NCI-H69 (cell line): ENCODE measurements around the gene MRPL50.

Source experiments
- DNase-seq: peaks from one replicate; lab custom pipeline; 2025; lab: John Stamatoyannopoulos, UW

MRPL50 gene

DNA sequence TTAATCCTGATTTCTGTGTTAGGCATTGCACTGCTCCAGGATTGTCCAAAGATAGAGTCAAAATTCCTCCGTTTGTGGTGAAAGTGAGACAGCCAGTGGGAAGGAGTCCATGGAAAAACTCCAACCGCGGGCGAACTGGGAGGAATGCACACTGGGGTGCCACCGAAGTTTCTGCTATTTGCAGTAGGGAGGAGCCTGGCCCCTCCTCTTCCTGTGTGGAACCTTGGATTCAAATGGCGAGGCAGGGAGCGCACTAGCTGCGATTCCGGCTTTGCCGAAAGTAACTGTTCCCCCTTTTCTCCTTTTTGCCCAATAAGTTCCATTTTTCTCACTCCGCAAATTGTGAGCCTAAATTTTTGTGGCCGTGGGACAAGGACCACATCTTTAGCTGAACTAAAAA lies 22.9 kb downstream of the MRPL50 start:
- DNase-seq: no peak

DNA sequence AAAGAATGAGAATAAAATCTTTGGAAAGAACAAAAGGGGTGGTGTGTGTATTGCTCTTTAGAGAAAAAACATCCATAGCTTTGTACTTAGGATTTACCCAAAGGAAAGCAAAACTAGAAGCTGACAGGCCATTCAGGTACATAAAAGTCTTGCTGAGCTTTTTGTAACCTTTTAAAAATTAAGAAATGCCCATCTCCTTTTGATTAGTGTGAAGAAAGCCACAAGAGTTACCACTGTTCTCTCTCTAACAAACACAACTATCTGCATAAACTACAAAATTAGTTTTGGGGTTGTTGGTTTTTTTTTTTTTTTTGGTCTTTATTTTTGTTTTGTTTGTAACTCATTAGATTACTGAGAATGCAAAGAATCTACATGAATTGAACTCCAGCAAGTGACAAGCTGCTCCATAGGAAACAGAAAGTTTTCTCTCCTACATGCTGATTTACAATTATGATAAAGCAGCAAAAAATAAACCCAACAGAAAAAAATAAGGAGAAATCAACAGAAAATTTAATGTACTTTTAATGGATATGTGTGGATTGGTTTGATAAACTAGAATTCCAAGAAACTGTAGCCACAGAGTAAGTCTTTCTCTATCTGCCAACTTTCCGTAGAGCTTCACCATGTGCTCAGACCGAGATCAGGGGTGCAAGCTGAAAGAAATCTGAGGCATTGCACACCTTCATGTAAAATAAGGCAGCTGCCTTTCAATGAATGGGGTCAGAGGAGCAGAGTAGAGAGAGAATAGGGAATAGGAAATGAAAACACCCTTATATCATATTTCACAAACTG lies 25.9 kb downstream of the MRPL50 start:
- peak; percentile 14 for DNase-seq

DNA sequence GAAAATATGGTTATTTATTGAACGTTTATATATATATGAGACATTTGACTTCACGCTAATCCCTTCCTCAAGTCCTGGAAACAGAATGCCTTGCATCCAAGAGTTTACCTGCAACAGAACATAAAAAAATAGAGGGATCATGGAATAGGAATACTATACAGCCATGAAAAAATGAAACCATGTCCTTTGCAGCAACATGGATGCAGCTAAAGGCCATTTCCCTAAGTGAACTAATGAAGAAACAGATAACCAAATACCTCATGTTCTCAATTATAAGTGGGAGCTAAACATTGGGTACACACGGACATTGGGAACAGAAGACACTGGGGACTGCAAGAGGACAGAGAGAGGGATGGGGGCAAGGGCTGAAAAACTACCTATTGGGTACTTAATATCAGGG lies 26.6 kb downstream of the MRPL50 start:
- DNase-seq: no peak

DNA sequence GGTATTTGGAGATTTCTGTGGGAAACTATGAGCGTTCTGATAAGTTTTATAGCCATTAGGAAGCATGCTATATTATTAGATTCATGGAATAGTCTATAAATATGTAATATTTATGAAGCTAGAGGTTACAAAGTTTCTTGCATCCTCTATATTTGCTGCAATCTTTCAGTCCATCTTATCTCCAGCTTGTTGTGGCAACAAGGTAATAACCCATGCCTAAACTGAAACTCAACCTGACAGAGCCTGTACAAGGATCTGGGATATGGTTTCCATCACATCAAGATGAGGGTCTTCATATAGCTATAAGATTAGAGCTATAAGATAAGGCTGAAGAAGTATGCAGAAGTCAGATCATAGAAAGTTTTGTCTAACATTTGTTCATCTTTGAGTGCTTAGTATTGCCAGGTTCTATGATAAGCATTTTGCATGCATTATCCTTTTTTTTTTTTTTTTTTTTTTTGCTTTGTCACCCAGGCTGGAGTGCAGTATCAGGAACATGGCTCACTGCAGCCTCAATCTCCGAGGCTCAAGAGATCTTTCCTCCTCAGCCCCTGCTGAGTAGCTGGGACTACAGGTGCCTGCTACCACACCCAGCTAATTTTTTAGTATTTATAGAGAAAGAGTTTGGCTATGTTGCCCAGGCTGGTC lies 28.4 kb downstream of the MRPL50 start:
- DNase-seq: no peak

DNA sequence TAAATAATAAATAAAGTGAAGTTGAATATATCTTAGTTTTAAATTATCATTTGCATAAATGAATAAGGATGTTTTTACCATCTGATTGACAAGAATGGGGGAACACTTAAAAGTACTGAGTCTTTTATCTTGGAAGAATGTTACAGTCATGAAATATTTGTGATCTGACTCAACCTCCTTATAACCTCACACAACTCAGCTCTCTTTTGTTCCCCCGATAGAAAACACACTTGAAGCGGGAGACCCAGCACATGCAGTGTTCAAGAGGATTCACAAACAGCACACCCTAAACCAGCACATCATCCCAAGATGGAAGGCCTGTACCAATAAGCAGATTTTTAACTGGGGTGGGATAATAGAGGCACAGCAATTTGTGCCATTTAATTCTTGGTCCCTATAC lies 29.1 kb downstream of the MRPL50 start:
- DNase-seq: no peak

DNA sequence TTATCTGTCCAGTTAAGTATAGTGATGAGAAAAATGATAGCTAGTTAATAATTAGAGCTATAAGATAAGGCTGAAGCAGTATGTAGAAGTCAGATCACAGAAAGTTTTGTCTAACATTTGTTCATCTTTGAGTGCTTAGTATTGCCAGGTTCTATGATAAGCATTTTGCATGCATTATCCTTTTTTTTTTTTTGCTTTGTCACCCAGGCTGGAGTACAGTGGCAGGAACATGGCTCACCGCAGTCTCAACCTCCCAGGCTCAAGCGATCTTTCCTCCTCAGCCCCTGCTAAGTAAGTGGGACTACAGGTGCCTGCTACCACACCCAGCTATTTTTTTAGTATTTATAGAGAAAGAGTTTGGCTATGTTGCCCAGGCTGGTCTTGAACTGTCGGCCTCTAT lies 31.1 kb downstream of the MRPL50 start:
- DNase-seq: no peak

DNA sequence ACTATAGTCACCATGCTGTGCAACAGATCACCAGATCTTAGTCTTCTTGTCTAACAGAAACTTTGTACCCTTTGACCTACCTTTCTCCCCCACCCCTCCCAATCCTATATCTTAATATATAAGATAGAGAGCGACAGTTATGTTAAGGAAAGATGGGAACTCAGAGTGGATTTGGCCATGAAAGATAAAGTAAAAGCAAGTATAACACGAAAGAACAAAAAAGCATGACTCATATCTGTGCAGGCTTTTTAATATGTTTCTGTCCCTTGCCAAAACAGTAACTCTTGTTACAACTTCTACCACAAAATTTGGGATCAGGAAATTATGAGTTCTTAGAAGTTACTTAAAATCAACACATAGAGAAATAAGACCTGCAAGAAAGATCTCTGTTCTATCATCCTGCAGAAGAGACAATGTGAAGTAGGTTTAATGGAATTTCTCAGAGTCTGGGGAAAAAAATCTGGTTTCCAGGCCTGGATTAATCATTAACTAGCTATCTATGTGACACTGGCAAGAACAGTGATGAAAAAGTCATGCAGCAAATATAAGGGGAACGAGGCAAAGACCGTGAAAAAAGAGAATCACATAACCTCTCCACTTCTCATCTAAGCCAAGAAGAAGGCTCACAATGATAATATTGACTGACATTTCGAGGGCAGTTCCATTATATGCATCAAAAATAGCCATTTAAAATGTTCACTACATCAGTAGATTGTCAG lies 32.2 kb downstream of the MRPL50 start:
- no peak for DNase-seq

DNA sequence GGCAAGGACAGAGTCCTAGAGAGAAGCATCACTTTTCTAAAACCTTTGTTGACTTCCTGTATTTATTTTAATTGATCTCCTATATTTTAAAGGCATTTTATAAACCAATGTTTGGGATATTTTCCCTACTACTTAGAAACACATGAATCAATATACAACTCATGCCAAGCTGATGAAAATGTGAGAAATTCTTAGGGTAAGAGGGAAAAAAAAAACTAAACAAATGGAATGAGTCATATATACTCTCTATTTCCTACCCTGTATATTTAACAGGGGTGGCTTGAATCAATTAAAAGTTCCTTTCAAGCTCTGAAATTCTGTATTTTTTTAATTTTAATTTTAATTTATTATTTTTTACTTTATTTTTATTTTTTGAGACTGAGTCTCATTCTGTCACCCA lies 33.2 kb downstream of the MRPL50 start:
- DNase-seq: no peak

DNA sequence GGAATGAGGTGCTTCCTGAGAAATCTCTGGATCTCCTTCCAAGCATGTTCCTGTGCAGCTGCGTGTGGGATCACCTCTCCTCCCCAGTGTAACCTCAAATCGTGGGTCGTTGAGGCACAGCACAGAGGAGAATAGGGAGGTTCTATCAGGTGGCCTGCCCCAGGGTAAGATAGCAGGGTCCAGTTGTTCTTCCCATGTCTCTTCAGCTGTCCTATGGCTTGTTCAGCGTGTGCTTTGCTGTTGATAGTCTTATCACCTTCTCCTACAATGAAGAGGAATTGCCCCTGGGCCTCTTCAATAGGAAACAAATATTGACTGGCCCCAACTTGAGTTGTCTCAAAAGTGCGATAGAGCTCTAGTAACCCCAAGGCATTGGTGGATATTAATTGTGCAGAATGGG lies 36.0 kb downstream of the MRPL50 start:
- DNase-seq: no peak

DNA sequence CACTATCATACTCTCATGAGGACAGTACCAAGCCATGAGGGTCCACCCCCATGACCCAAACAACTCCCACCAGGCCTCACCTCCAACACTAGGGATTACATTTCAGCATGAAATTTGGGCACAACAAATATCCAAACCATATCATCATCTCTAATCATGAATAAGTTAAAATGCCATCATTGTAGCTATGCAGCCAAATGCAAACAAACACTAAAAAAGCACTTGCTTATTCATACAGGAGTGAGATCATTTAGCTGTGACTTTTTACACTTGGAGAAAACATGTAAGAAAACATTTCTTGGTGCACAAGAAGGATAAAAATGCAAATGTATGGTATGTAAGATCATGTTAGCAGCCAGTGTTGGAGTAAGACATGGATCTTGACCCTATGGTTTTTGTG lies 37.8 kb downstream of the MRPL50 start:
- DNase-seq: no peak

DNA sequence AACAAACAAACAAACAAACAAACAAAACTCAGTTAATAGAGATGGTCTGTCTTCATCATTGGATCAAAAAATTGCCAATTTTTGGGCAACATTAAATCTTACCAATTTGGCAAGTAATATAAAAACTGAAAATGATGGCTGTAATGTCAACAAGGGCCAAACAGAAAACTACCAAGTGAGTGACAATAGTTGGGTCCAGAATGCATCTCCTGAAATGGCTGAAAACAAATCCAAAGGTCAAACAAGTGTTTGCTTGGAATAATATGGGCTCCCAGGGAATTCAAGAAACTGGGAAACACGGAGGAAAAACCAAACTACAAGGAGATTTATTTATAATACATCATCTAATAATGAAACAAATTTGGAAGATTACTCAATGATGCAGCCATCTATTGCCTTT lies 38.7 kb downstream of the MRPL50 start:
- DNase-seq: no peak

DNA sequence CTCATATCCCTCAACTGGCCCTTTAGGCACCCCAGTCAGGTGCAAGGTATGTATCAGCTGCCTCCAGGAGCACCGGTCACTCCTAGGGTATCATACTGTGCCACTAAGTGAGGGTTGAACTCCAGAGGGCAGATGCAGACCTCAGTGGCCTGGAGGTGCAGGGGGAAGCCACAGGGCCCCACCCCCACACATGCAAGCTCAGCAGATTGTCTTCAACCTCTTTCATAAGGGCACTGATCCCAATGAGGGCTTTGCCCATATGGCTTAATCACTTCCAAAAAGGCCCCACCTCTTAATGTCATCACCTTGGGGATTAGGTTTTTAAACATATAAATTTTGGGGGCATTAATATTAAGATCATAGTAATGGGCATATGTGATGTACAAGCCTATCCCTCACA lies 41.8 kb downstream of the MRPL50 start:
- DNase-seq: no peak

DNA sequence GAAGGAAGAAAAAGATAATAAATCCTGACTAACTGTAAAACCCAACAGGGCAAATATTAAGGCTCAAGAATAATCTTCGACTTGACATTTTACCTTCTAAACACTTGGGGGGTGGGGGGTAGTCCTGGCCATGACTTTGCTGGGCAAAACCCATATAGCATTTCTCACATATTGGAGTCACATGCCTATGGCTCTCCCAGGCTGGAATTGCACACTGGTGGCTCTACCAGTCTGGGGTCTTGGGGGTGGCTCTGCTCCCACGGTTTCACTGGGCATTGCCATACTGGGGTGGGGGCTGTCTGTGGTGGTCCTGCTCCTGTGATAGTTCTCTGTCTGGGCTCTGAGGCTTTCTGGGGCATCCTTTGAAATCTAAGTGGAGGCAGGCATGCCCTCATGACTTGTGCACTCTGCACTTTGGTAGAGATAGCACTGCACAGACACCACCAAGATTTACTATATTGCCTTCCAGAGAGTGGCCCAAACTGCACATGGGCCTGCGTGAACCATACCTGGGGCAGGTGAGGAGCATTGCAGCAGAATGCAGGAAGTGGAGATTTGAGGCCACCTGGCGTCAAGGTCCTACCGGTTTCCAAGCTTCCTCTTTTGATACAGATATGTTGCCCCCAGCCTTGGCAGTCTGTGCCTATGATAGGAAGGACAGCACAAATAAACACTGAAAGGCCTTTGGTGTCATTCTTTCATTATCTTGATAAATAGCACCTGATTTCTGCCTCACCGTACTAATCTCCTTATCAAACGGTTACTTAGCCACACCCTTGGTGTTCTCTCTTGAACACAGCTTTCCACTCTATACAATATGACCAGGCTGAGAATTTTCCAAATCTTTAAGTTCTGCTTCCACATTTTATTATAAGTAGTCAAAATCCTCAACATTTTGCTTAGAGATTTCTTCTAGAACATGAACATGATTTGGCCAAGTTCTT lies 43.4 kb downstream of the MRPL50 start:
- no peak for DNase-seq

DNA sequence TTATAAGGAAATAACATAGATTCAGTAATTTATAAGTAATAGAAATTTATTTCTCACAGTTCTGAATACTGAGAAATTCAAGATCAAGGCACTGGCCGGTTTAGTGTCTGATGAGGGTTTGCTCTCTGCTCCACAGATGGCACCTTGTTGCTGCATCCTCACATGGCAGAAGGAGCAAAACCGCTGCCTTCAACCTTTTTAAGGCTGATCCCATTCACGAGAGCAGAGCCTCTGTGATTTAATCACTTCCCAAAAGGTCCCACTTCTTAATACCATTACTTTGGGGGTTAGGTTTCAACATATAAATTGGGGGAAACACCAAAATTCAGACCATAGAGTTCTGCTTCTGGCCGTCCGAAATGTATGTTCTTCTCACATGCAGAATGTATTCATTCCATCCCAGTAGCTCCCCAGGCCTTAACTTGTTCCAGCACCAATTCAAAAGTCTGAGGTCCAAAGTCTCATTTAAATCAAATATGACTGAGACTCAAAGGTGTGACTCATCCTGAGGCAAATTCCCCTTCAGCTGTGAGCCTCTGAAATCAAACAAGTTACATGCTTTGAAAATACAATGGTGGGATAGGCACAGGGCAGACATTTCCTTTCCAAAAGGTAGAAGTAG lies 44.2 kb downstream of the MRPL50 start:
- no peak for DNase-seq

DNA sequence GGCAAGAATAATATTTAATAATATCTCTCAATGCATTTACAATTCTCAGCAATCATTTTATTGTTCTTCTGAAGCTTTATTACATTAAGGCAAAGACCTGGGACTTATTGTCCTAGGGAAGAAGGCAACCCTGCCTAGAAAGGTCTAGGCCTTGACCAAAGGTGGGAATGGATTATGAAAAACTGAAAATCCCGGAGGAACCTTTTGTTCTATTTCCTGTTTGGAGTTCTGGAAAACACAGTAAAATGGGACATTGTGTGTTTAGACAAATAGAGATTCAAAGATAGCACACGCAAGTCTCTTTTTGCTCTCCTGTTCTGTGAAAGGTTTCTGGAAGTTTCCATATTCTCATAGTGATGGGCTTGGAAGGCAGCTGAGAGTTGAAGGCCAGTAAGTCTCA lies 44.7 kb downstream of the MRPL50 start:
- no peak for DNase-seq

DNA sequence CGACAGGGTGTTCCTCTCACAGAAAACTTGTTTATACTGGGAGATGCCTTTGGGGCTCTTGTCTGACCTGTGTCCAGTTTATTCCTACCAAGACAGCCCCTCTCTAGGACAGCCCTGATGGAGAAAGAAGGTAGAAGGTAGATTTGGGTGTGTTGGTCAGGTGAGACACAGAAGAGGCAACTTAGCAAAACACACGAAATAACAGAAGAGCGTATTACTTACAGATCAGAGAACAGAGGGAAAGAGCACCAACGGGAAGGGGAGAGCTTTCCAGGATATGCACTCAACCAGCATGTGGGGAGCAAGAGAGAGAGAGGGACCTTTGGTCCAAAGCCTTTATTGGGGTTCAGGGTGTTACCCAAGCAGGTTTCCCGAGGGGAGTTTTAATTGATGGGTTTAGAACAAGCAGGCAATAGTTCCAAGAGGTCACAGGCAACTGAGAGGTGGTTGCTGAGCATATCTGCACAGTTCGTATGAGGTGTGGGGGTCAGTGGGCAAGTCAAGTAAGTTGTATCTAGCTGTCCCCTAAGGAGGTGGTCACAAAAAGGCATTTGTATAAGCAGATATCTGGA lies 45.4 kb downstream of the MRPL50 start:
- DNase-seq: no peak

DNA sequence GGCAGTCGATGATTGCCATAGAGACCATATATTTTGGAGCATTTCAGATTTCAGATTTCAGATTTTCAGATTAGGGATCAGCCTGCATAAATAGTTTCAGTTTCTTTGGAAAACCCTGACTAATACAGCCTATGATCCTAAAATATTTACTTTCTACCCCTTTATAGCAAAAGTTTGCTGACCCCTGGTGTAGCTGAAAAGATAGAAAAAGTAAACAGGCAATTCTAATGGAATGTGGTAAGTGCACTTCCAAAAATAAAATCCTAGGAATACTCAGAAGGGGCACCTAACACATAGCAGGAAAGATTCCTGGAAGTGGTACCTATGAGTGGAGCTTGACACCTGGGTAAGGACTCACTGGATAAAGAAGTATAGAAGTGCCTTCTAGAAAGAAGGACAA lies 48.1 kb downstream of the MRPL50 start:
- no peak for DNase-seq

DNA sequence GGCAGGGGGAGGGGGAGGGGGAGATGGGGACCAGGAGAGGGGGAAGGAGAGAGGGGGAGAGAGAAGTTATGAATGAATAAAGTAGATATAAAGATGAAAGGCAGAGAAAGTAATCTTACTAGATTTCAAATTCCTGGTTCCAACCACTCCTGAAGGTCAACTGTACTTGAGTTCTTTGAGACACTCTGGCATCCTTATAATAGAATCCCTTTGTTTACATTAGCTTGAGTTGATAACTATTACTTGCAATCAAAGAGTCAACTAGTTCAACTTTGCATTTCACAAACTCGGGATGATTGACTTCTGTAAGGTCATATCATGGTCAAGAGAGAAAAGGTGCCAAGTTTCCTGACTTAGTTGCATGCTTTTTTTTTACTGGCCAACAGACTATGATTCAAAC lies 55.8 kb downstream of the MRPL50 start:
- DNase-seq: no peak

DNA sequence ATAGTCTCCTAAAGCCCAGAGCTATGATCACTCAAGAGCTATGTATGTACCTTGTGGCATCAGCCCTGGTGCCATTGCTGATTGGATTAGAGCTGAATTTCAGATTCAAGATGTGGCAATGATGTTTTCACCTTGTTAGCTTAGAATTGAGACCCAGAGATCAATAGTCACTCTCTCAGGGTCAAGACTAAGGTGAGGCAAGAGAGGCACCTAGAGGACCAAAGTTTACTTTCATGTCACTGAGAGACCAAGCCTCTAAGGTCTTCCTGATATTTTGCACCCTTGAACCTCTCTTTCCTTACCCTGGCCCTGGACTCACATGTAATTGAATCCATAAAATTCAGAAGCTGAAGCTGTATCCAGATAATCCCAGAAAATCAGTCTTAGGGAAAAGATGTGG lies 56.5 kb downstream of the MRPL50 start:
- DNase-seq: no peak
